ENCODE data around the gene LARP4.
"Not testable (repeated sequence)": the region's sequence is repeated elsewhere in the genome, so short reads cannot be mapped to it uniquely, and the experiment has no call there.

The LARP4 gene

GRCh38 chr12:50519353-50519752 lies 118.7 kb downstream of the LARP4 start:
- no peak overlapping the region for H3K4me3 ChIP-seq (ENCODE audit: low read length)
- TF ChIP-seq CTCF (conservative IDR thresholded peaks at IDR 0.05; ENCODE audit: low read depth, low read length) = no peak
- no peak for DNase-seq (ENCODE audit: low read depth)

- TF ChIP-seq CTCF (conservative IDR thresholded peaks at IDR 0.05; ENCODE audit: low read depth, low read length) = peak; percentile 7
- no peak overlapping the region for H3K4me3 ChIP-seq (ENCODE audit: low read length)
- DNase-seq (ENCODE audit: low read depth) = peak; percentile 89
Observed at GRCh38 chr12:50520416-50521207, 119.9 kb downstream of the LARP4 start.

GRCh38 chr12:50521781-50522180 lies 121.1 kb downstream of the LARP4 start:
- DNase-seq (ENCODE audit: low read depth) = not testable (repeated sequence)

GRCh38 chr12:50523772-50524171 lies 123.1 kb downstream of the LARP4 start:
- TF ChIP-seq CTCF (conservative IDR thresholded peaks at IDR 0.05; ENCODE audit: low read depth, low read length) = no peak
- H3K4me3 ChIP-seq (ENCODE audit: low read length) = no peak overlapping the region
- DNase-seq (ENCODE audit: low read depth) = no peak

More at GRCh38 chr12:50521781-50522180, 121.1 kb downstream of the LARP4 start:
- not testable (repeated sequence) for H3K4me3 ChIP-seq (ENCODE audit: low read length)

- TF ChIP-seq CTCF (conservative IDR thresholded peaks at IDR 0.05; ENCODE audit: low read depth, low read length) = no peak
- no peak overlapping the region for H3K4me3 ChIP-seq (ENCODE audit: low read length)
- DNase-seq (ENCODE audit: low read depth) = no peak
Observed at GRCh38 chr12:50524621-50525020, 123.9 kb downstream of the LARP4 start.

DNA sequence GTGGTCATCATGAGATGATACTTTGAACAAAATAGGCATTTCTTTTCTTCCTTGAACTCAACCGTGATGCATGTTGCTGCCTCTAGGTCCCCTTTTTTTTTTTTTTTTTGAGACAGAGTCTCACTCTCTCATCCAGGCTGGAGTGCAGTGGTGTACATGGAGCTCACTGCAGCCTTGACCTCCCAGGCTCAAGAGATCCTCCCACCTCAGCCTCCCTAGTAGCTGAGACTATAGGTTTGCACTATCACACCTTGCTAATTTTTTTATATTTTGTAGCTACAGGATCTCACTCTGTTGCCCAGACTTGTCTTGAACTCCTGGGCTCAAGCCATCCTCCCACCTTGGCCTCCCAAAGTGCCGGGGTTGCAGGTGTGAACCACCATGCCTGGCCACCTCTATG lies 124.7 kb downstream of the LARP4 start:
- no peak overlapping the region for H3K4me3 ChIP-seq (ENCODE audit: low read length)
- TF ChIP-seq CTCF (conservative IDR thresholded peaks at IDR 0.05; ENCODE audit: low read depth, low read length) = no peak
- no peak for DNase-seq (ENCODE audit: low read depth)

GRCh38 chr12:50527359-50527726 lies 126.7 kb downstream of the LARP4 start:
- H3K4me3 ChIP-seq (ENCODE audit: low read length) = no peak overlapping the region
- DNase-seq (ENCODE audit: low read depth) = no peak
- no peak for TF ChIP-seq CTCF (conservative IDR thresholded peaks at IDR 0.05; ENCODE audit: low read depth, low read length)

Data from retinal pigment epithelial cell (primary cell).